GM20000 (cell line): ENCODE results near the gene CREB5.
A peak's percentile ranks its signal among the peaks of the same experiment; 100 is the strongest.

Source experiments
- DNase-seq: peaks from one replicate; pipeline ENCODE4 v3.0.0; 2012; ENCODE audit warnings: low spot score
- TF ChIP-seq, protein P1 (sequence below): IDR thresholded peaks from 2 replicates; pipeline ENCODE4 v1.5.1; 2012; ENCODE audit warnings: mild to moderate bottlenecking, control low read depth; ENCODE audit errors: extremely low read depth, missing control alignments

The CREB5 gene

DNA sequence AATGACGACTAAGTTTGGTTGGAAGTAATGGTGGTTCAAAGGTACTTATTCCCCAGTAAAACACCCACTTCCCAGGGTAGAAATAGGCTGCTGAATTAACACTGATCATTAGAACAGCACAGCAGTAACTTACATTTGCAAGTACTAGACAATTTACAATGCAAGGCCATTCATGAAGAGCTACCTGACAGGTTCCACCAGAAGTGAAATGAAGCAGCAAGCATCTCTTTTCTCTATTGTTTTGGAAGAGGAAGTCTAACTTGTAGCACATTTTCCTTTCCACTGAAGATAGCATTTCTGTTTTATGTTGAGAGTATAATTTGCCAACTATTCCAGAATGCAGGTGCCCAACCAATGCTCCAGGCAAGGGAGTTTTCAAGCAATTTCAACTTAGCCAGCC, 145.9 kb downstream of the CREB5 start:
- TF ChIP-seq, protein P1, sequence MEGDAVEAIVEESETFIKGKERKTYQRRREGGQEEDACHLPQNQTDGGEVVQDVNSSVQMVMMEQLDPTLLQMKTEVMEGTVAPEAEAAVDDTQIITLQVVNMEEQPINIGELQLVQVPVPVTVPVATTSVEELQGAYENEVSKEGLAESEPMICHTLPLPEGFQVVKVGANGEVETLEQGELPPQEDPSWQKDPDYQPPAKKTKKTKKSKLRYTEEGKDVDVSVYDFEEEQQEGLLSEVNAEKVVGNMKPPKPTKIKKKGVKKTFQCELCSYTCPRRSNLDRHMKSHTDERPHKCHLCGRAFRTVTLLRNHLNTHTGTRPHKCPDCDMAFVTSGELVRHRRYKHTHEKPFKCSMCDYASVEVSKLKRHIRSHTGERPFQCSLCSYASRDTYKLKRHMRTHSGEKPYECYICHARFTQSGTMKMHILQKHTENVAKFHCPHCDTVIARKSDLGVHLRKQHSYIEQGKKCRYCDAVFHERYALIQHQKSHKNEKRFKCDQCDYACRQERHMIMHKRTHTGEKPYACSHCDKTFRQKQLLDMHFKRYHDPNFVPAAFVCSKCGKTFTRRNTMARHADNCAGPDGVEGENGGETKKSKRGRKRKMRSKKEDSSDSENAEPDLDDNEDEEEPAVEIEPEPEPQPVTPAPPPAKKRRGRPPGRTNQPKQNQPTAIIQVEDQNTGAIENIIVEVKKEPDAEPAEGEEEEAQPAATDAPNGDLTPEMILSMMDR = no peak
- DNase-seq = no peak

DNA sequence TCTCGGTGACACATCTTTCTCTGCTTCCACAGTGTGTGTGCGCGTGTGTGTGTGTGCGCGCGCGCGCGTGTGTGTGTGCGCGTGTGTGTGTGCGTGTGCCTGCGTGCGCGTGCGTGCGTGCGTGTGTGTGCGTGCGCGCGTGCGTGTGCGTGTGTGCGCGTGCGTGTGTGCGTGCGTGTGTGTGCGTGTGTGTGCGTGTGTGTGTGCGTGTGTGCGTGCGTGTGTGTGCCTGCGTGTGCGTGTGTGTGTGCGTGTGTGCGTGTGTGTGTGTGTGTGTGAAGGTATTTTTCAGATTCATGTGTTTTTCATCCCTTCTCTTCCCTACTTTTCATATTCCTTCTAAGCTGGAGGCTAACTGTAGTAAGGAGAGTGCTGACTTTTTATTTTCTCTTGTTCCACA, 148.4 kb downstream of the CREB5 start:
- no peak for DNase-seq
- TF ChIP-seq, protein P1 = no peak

DNA sequence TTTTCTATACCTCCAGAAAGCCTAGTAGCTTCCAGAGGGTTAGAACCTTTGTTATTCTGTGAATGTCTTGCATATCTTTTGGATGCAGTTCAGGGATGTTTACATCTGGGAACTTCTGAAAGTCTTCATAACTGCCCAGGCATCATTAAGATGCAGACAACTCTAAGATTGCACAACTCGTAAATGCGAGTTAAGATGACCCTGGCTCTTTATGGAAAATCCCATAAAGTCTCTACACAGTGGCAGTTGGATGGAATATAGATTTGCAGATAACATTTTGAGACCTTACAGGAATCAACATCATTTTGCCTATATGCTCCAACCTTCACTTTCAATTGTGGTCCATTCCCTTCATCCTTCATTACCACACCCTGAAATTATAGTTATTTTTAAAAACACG, 151.7 kb downstream of the CREB5 start:
- TF ChIP-seq, protein P1 = no peak
- no peak for DNase-seq

DNA sequence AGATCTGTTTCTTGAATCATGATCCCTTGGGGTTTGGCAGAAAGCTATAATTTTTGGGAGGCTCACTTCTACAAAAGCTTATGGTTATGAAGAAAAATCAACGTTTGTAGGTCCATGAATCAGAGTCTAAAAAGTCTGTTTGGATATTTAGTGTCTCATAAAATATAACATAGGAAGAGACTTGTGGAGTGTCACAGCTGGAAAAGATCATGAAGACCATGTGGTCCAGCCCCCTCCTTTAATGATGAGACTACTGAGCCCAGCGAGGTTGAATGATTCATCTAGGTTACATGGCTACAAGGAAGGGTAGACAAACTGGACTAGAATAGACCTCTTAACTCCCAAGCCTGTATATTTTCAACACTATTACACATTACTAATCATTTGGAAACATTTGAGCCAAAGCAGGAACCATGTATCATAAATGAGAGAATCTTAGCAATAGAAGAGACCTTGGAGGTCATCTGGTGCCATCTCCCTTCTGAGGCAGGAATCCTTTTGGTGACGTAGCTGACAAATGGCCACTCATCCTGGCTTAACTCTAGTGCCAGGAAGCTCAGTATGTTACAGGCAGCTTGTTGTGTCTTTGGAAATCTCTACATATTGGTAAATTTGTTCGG, 152.5 kb downstream of the CREB5 start:
- TF ChIP-seq, protein P1 = no peak
- DNase-seq = no peak

DNA sequence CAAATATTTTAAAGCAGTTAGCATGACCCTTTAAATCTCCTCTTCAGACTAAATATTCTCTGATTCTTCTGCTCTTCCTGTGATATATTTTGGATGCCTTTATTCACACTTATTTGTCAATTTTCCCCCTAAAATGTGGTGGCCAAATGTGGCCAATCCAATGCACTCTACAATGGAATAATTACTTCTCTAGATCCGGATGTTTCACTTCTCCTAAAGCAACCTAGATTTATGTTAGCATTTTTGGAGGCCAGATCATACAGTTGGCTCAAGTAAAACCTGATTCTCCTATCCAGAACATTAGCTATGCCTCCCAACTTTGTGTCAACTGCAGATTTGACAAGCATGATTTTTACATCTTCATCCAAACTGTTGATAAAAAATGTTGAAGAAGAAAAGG, 153.7 kb downstream of the CREB5 start:
- TF ChIP-seq, protein P1 = no peak
- no peak for DNase-seq

DNA sequence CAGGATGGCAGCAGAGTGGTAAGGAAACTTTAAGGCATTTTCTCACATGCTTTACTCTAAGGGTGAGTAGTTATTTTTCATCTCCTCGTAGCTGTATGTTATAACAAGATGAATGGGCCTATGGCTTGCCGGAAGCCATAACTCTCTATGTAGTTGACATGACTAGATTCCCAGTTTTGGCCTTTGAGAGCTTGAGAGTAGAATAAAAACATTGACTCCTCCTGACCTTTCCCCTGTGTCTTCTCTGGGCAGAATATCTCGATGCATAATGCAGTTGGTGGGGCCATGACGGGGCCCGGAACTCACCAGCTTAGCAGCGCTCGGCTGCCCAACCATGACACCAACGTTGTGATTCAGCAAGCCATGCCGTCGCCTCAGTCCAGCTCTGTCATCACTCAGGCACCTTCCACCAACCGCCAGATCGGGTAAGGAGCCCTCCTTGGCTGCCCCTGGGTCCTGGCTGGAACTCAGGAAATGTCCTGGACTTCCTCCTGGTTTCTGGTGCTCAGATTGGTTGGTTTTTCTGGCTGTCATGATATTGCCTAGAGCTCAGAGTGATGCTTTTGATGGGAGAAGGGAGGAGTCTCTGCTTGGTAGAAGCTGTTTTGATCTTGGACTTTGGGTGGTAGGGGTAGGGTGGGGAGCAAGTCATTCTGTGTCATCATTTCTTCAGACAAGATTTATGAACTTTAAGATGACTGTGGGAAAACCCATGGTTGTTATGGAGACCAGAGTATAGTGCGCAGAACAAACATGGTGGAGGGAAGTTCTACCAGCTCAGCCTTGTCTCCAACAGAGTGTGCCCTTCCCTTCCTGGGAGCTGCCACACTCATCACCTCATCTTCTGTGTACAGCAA, 158.0 kb downstream of the CREB5 start:
- TF ChIP-seq, protein P1 = no peak
- DNase-seq = peak; percentile 56

DNA sequence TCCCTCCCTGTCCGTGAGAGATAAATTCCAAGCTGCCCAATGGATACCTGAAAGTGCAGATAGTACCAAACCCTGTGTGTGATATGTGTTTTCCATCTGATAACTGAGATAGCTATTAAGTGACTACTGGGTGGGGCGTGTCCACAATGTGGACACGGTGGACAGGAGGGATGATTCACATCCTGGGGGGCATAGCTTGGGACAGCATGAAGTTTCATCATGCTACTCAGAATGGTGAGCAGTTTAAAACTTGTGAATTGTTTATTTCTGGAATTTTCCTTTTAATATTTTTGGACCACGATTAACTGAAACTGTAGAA, 158.6 kb downstream of the CREB5 start:
- TF ChIP-seq, protein P1 = no peak
- DNase-seq = no peak
